Stimulated activated CD4-positive, alpha-beta T cell treated with anti-CD3 and anti-CD28 coated beads, Interleukin-1b, Interleukin-23, amount 100 ng/mL, for 1 hour (primary cell): ENCODE results near the gene PLD4.

Source experiments
- DNase-seq, 2 donors: peaks; one replicate each; pipeline ENCODE4 v3.0.0-alpha.2; 2020; ENCODE audit warnings: low read depth in 2 of 2

Gene PLD4

GRCh38 chr14:104956290-104956890 lies 31.7 kb downstream of the PLD4 start:
- no peak for DNase-seq

- DNase-seq, result no peak
Measured at GRCh38 chr14:104957146-104958113, 32.8 kb downstream of the PLD4 start.

- no peak for DNase-seq
Measured at GRCh38 chr14:104964546-104964945, 39.9 kb downstream of the PLD4 start.

- no peak for DNase-seq
Measured at GRCh38 chr14:104965561-104966231, 41.0 kb downstream of the PLD4 start.

- DNase-seq, result no peak
Measured at GRCh38 chr14:104966261-104966865, 41.7 kb downstream of the PLD4 start.

- no peak for DNase-seq
Measured at GRCh38 chr14:104966981-104967385, 42.3 kb downstream of the PLD4 start.

GRCh38 chr14:104967386-104968152 lies 42.9 kb downstream of the PLD4 start:
- no peak for DNase-seq

- DNase-seq, result no peak
Measured at GRCh38 chr14:104968153-104968527, 43.5 kb downstream of the PLD4 start.

GRCh38 chr14:104968541-104969401 lies 44.1 kb downstream of the PLD4 start:
- DNase-seq, result no peak

- no peak for DNase-seq
Measured at GRCh38 chr14:104969741-104970230, 45.1 kb downstream of the PLD4 start.

GRCh38 chr14:104970231-104971068 lies 45.8 kb downstream of the PLD4 start:
- no peak for DNase-seq

GRCh38 chr14:104971447-104972240 lies 47.0 kb downstream of the PLD4 start:
- no peak for DNase-seq

- DNase-seq, result no peak
Measured at GRCh38 chr14:104972301-104973134, 47.8 kb downstream of the PLD4 start.

GRCh38 chr14:104973135-104973384 lies 48.4 kb downstream of the PLD4 start:
- DNase-seq, result no peak

- DNase-seq, result no peak
Measured at GRCh38 chr14:104973385-104974145, 48.9 kb downstream of the PLD4 start.

- no peak for DNase-seq
Measured at GRCh38 chr14:104974146-104974541, 49.5 kb downstream of the PLD4 start.
